NAMALWA (cell line): ENCODE results near the gene RMND5B.
"Not testable (repeated sequence)": the region's sequence is repeated elsewhere in the genome, so short reads cannot be mapped to it uniquely, and the experiment has no call there.

Source experiments
- DNase-seq: peaks from one replicate; pipeline ENCODE4 v3.0.0-alpha.2; 2015; ENCODE audit warnings: low spot score

Gene RMND5B, protein sequence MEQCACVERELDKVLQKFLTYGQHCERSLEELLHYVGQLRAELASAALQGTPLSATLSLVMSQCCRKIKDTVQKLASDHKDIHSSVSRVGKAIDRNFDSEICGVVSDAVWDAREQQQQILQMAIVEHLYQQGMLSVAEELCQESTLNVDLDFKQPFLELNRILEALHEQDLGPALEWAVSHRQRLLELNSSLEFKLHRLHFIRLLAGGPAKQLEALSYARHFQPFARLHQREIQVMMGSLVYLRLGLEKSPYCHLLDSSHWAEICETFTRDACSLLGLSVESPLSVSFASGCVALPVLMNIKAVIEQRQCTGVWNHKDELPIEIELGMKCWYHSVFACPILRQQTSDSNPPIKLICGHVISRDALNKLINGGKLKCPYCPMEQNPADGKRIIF

DNA sequence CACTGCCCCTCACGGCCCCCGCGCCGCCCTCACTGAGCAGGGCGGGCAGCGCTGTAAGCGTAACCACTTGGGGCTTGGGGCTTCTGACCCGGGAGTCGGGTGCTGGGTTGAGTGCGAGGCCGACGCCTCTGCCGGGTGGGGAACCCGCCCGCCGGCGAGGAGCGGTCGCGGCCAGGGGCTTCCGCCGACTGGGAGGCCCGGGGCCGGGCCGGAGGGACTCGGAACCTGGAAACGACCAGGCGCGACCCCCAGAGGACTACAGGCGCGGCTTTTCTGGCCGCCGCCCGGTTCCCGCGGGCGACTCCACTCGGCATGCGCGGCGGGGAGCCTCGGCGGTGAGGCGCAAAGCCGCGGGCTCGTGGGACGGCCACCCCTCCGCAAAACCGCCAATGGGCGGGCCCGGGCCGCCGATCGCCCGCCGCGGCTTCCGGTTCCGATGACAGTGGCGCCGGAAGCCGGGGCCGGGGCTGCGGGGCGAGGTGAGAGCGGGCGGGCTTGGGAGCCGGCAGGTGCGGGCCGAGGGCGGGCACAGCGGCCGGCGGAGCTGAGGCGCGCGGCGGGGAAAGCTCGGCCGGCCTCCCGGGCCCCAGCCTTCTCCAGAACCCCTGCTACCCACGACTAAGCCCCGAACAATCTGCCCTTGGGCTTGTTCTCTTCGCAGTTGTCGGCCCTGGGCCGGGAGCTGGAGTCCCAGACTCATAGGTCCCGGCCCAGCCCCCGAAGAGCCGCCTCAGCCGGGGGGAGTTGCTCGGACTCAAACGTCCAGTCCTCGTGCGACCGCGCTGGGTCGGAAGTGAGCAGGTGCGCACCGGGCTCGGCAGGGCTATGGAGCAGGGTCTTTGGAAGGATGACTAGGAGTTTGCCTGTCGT, at the start of gene RMND5B:
RMND5B (plus strand) TSS at position 439 of the 870 bp plus-strand sequence. CDS start 7,106 bp downstream, outside the sequence.
- DNase-seq = peak; percentile 91

DNA sequence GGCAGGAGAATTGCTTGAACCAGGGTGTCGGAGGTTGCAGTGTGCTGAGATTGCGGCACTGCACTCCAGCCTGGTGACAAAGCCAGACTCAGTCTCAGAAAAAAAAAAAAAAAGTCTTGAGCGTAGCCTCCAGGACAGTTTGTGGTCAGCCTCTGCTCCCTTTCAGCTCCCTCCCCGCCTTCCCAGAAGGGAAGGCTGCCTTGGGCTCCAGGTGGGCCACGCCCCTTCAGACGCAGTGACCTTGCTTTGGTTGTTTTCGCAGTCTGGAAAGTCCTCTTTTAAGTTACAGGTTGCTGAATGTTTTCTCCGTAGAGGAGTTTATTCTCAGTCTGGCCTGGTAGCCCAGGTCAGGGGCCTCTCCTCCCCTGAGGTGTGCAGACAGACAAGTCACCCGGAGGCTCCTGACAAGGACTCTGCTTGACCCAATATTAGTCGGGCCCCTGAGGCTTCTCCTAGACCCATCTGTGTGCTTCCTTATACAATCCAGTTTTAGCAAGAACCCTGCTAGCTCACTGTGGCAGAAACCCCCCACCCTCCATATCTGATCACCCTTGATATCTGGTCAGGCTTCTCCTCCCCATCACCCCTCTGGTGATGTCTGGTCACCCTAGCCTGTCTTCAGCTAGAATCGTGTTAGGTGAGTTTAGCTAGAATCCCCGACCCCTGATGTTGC, 49.1 kb upstream of the RMND5B start:
- no peak for DNase-seq

DNA sequence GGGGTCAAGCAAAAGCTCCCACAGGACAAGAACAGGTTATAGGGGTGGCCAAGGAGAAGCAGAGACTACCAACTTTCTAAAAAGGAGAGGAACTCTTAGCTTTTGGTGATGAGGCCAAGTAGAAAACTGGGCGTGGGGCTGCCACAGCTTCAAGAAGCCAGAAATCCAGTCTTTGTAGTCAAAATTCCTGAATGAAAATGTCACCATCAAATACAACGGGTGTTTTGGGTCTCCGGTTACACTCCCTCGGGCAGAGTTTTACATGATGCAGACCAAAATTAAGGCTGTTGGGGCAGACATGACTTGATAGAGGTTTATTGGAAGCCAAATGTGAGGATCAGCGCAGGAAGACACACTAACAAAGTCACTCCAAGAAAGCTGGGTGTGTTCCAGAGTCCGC, 46.9 kb upstream of the RMND5B start:
- DNase-seq = no peak

DNA sequence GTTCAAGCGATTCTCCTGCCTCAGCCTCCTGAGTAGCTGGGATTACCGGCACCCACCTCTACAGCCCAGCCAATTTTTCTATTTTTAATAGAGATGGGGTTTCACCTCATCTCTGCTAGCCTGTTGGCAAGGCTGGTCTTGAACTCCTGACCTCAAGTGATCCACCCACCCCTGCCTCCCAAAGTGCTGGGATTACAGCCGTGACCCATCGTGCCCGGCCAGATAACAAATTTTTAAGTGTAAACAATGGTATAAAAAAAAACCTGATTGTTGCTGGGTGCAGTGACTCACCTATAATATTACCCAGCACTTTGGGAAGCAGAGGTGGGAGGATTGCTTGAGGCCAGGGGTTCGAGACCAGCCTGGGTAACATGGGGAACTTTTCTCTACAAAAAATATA, 45.5 kb upstream of the RMND5B start:
- no peak for DNase-seq

DNA sequence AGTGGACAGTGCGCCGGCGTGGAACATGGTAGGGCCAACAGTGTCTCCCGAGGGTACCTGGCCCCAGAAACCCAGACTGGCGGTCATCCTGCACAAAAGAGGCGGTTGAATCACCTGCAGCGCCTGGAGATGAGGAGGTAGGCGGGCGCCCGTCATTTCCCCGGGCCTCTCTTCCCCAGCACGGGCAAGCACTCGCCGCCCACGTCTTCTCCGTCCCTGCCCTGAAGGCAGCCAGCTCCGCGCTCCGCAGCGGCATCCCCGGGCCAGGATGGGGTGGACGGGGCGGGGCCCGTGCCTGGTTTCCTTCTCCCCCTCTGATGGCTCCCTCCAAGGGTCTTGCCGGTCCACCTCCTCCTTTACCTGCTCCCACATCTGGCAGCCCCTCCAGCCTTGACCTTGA, 44.5 kb upstream of the RMND5B start:
- DNase-seq = no peak

DNA sequence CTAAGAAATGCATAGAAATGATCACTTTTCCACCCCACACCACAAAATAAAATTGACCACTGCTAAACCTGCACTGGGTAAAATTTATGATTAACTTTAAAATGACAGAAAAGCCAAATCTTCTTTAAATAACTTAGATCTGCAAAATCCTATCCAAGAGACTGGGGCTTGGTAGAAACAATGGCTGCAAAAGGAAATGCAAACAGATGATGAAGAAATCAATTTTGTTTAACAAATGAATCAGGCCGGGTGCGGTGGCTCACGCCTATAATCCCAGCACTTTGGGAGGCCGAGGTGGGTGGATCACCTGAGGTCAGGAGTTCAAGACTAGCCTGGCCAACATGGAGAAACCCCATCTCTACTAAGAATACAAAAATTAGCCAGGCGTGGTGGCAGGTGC, 43.6 kb upstream of the RMND5B start:
- DNase-seq = not testable (repeated sequence)

DNA sequence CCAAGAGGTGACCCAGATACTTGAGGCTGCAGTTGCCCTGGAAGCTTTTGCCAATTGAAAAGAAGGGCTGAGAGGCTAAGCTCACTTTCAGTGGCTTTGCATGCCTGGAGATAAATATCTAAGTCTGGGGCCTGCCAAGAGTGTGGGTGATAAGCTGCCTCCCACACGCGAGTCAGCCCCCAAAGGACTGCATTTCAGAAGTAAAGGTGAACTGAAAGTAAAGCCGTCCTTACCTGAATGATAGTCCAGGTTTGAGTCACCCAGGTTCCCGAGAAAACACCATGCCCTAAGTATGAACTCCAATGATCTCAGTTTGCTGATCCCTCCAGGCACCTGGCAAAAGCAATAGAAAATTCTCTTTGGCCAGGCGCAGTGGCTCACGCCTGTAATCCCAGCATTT, 40.0 kb upstream of the RMND5B start:
- DNase-seq = no peak

DNA sequence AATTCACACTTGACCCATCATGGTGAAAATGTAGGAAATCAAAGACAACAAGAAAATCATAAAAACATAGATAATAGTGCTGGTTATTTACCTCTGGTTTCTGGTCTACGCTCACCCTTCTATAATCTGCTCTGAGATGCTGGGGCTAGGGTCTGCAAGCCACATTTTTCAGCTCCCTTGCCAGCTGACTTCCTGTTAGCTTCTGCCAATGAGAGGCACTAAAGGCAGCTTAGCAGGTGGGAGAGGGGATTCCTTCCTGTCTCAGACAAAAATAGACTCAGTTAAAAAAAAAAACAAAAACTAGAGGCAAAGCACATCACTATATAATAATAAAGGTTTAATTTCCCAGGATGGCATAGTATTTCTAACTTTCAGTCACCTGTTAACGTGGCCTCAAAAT, 37.7 kb upstream of the RMND5B start:
- peak; percentile 36 for DNase-seq

DNA sequence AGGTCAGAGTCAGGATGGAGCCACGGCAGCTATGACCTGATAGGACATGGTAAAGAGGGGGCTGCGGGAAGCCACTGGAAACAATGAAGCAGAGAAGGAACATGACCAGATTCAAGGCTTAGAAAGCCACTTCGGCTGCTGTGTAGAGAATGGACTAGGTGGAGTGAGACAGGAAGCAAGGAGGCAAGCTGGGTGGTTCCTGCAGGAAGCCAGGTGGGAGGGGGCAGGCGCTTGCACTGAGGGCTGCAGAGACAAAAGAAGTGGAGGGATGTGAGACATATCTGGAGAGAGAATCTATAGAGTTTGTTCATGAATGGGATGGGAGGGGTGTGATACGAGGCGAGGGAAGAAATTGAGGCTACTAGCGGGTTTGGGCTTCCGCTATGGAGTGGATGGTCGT, 36.5 kb upstream of the RMND5B start:
- no peak for DNase-seq

DNA sequence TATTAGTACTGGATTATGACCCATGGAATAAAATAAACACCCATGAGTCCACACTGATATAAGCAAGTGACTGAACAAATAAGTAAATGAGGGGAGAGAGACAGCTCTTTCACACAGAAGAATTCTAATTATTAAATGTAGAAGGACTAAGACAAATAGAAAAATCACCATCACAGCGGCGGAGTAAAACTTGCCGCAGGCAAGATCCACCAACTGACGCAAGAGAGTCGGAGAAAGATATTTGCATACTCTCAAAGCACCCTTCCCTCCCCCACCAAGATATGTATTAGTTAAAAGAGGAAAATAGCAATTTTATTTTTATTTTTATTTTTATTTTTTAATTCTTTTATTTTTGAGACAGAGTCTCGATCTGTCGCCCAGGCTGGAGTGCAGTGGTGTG, 32.1 kb upstream of the RMND5B start:
- DNase-seq = no peak

DNA sequence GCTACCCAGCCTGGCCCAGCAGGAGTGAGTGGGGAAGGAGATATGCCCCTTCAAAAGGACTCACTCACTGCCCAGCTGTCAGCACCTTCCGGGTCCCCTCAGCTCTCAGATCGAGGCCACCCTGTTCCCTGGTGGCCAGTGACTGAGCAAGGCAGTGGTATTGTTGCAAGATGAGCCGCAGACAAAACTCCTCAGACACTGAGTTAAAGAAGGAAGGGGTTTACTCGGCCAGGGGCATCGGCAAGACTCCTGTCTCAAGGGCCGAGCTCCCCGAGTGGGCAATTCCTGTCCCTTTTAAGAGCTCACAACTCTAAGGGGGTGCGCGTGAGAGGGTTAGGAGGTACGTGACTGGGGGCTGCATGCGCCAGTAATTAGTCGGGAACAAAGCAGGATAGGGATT, 27.2 kb upstream of the RMND5B start:
- no peak for DNase-seq

DNA sequence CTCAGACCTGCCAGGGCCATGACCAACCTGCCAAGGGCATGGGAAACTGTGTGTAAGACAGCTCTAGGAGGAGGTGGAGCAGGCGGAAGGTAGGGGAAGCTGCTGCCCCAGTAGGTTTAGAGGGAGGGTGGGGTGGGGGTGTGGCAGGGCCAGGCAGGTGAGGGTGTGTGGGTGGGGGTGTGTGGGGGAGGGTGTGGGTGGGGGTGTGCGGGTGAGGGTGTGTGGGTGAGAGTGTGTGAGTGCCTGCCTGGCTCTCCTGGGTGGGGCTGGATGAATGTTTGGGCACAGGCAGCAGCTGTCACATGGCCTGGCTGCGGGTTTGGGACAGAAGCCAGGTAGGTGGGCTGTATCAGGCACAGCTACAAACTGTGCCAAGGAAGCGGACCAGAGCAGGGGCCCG, 26.3 kb upstream of the RMND5B start:
- DNase-seq = no peak

DNA sequence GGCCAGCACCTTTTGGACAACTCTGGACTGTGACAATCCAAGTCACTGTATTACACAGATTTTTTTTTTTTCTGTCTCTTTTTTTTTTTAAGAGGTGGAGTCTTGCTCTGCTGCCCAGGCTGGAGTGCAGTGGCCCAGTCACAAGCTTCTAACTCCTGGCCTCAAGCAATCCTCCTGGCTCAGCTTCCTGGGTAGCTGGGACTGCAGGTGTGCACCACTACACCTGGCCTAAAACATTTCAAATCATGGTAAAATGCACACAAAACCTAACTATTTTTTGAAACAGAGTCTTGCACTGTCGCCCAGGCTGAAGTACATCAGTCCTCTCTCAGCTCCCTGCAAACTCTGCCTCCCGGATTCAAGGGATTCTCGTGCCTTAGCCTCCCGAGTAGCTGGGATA, 24.7 kb upstream of the RMND5B start:
- DNase-seq = no peak

DNA sequence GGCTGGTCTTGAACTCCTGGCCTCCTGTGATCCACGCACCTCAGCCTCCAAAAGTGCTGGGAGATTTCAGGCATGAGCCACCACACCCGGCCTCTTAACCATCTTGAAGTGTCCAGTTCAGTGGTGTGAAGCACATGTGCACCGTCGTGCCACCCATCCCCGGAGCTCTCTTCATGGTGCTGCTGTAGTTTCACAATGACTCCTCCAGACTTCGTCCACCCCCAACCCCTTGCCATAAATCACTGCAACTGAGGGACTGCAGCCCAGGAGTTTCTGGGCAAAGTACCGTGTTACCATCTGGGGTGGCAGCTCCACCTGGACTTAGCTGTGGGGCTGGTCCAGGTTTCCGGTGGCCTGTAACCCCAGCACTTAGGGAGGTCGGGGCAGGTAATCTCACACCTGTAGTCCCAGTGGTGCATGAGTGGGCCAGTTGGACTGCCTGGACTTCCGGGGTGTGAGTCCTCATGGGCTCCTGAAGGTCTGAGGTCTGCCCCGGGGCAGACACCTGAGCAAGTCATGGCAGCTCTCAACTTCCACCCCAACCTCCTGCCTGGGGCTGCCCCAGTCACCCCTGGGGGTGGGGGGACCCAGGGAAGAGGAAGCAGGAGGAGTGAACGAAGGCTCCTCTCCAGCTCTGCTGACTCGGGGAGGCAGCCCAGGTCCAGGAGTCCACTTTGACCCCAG, 24.1 kb upstream of the RMND5B start:
- no peak for DNase-seq

DNA sequence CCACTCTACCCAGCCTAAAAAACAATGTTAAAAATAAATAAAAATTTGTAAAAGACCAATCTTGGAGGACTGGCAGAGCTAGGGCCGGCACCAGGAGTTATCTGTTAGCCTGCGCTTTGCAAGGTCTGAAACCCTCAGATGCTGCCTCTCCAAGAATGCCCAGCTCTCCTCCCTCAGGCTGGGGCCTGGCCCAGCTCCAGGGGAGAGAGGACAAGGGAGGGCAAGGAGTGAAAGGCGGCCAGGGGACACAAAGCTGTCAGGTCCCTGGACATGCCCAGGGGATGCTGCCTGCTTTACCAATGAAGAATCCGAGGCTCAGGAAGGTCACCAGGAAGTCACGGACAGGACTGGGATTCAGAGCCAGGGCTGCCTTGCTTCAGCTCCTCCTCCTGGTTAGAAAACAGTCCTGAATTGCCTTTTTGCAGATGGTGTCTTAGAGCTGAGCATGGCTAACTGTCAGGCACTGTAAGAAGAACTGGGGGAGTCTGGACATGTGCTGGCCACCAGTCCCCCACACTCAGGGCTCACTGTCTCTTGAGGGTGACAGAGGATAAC, 23.0 kb upstream of the RMND5B start:
- no peak for DNase-seq

DNA sequence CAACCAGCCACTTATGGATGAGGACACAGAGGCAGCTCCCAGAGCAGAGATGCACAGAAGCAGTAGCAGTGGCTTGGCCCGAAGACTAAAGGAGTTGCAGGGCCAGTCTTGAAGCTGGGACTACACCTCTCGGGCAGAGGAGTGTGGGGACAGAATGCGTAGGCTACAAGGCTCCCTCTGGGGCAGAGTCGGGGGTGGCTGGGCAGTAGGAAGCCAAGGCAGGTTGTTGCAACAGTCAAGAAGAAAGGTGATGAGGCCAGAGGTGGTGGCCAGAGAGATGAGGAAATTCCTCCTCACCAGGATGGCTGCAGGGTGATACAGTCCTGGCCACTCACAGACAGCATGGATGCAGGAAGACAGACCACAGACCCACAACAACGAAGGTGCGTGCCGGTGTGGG, 22.4 kb upstream of the RMND5B start:
- DNase-seq = no peak

DNA sequence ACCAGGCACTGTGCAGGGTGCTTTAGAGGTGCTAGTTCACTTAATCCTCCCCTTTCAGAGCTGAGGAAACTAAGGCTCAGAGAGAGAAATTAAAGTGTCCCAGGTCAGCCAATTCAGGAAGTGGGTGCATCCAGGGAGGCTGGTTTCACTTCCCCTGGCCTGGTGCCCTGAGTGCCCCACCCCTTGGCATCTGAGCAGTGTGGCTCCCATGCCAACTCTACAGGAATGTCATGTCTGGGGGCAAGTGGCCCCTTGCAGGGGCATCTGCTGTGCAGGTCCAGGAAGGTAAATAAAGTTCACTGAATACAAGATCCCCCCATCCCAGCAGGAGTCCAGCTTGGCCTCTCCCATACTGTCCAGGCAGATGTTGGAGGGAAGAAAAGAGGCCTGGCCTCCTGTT, 21.8 kb upstream of the RMND5B start:
- DNase-seq = no peak

DNA sequence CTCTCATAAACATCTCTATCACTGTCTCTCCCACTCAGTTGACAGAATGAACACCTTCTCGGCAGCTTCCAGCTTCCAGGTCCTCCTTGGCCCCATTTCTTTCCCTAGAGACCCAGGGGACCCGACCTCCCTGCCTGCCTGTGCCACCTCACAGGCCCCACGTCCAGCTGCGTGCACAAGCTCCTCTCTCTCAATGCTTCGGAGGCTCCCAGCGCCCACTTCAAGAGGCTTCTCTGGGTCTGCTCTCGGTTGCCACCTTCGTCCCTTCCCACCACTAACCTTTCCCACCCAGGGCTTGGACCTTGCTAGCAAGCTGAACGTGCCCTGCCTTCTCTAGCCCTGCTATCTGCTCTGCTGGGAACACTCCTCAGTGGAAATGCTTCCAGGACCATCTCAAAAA, 20.3 kb upstream of the RMND5B start:
- DNase-seq = no peak

DNA sequence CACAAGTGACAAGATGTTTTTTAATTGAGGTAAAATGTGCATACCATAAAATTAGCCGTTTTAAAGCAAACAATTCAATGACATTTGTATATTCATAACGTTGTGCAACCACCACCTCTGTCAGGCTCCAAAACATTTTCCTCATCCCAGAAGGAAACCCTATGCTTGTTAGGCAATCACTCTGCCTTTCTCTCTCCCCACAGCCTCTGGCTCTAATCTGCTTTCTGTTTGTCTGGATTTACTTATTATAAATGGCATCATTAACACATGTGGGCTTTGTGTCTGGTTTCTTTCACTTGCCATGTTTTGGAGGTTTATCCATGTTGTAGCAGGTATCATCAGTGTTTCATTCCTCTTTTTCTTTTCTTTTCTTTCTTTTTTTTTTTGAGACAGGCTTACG, 18.9 kb upstream of the RMND5B start:
- DNase-seq = peak; percentile 3

DNA sequence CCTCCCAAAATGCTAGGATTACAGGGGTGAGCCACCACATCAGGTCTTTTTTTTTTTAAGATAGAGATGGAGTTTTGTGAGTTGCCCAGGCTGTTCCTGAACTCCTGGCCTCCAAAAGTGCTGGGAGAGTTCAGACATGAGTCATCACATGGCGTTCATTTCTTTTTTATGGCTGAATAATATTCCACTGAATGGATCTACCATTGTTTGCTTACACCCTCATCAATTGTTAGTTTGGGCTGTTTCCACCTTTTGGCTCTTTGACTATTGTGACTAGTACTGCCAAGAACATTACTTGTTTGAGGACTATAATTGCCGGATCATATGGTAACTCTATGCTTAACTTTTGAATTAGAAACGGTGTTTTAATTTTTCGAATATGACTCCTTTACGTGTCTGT, 18.3 kb upstream of the RMND5B start:
- DNase-seq = no peak

DNA sequence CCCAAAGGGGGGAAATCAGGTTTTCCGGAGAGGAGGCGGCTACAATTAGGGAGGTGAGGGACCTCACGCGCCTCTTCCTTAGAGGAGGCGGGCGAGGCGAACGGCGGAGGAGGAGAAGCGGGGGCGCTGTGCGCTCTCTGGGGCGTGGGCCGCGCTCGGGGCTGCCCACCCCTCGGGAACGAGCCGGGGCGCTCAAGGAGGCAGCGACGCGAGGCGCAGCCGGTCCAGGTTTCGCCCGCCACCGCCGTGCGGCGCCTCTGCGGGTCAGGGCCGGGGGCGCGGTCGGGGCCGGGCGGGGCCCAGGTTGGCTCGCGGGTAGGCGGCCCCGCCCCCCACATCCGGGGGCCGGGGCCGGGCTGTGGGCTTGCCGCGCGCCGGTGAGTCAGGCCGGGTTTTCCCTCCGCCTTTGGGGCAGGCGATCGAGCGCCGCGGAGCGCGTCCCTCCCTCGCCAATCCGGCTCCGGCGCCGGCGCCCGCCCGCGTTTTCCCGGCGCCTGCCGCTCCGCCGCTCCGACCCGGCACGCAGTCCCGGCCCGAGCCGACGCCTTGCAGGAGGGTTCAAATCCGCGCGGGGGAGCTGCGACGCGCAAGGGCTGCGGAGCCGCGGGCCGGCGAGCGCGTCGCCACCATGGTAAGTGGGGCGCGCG, 17.6 kb upstream of the RMND5B start, which contains the start of gene N4BP3:
N4BP3 (plus strand) TSS at position 392 of the 647 bp plus-strand sequence. CDS start 6,052 bp downstream, outside the sequence.
- DNase-seq = peak; percentile 91
